GM23338 (cell line): ENCODE data around the gene NKAPL.

ENCODE experiments used
- CTCF ChIP-seq, 2 experiments: fragments of 200-600 bp in 1 of 2; sonication (generic) in 1 of 2; conservative IDR thresholded peaks; 2 replicates each; pipeline versions ENCODE4 v1.5.1 to v1.6.1; 2016 to 2017; ENCODE audit warnings: antibody characterized with exemption in 2 of 2, low read depth in 2 of 2, mild to moderate bottlenecking in 2 of 2, moderate library complexity in 1 of 2
- EZH2 ChIP-seq: fragments of 200-600 bp; sonication (generic); IDR thresholded peaks from one replicate; pipeline ENCODE4 v1.8.0; 2017; ENCODE audit warnings: antibody characterized with exemption, mild to moderate bottlenecking, low read depth; ENCODE audit not compliant: unreplicated experiment
- EZH2phosphoT487 ChIP-seq: fragments of 200-600 bp; sonication (generic); IDR thresholded peaks from one replicate; pipeline ENCODE4 v1.8.1; 2018; ENCODE audit warnings: antibody characterized with exemption; ENCODE audit not compliant: unreplicated experiment

GRCh38 chr6:28266962-28267694 is 8.0 kb downstream of the NKAPL start, which contains the start of gene ZSCAN26:
- no peak for TF ChIP-seq CTCF (conservative IDR thresholded peaks at IDR 0.05; ENCODE audit: low read depth in 2 of 2)
- TF ChIP-seq EZH2phosphoT487, result no peak
- no peak for TF ChIP-seq EZH2
